ENCODE results near the gene LMO7. TPM values are rescaled to one million over a fixed set of nuclear protein-coding genes. Genes with fewer than 3 reads are reported as not detected.

The LMO7 gene
- total RNA-seq, 1 experiment from 2014 or later: 18.5 TPM

DNA sequence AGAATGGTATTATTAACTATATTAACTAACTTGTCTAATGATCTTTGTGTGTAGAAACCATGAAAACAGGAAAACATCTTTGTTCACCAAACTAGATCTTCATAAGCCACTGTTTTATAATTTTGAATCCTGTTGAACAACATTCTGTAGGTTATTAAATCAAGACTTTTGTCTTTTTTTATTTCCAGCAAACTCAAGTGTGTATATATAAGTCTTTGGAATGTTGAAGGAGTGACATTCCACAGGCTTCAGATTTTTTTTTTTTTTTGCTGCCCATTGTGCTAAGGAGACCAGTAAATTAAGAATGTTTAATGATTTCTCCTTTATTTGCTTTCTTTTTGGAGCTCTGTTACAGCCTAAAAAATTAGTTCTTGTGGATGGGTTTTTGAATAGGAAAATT, 89.6 kb downstream of the LMO7 start:
- TF ChIP-seq, protein P1, sequence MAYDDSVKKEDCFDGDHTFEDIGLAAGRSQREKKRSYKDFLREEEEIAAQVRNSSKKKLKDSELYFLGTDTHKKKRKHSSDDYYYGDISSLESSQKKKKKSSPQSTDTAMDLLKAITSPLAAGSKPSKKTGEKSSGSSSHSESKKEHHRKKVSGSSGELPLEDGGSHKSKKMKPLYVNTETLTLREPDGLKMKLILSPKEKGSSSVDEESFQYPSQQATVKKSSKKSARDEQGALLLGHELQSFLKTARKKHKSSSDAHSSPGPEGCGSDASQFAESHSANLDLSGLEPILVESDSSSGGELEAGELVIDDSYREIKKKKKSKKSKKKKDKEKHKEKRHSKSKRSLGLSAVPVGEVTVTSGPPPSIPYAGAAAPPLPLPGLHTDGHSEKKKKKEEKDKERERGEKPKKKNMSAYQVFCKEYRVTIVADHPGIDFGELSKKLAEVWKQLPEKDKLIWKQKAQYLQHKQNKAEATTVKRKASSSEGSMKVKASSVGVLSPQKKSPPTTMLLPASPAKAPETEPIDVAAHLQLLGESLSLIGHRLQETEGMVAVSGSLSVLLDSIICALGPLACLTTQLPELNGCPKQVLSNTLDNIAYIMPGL (CRISPR knock-in tag; IDR thresholded peaks at IDR 0.05): no peak
- TF ChIP-seq, protein P2, sequence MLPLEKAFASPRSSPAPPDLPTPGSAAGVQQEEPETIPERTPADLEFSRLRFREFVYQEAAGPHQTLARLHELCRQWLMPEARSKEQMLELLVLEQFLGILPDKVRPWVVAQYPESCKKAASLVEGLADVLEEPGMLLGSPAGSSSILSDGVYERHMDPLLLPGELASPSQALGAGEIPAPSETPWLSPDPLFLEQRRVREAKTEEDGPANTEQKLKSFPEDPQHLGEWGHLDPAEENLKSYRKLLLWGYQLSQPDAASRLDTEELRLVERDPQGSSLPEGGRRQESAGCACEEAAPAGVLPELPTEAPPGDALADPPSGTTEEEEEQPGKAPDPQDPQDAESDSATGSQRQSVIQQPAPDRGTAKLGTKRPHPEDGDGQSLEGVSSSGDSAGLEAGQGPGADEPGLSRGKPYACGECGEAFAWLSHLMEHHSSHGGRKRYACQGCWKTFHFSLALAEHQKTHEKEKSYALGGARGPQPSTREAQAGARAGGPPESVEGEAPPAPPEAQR (CRISPR knock-in tag; IDR thresholded peaks at IDR 0.05): no peak
- TF ChIP-seq MXD4 (CRISPR knock-in tag; IDR thresholded peaks at IDR 0.05; ENCODE audit: borderline replicate concordance) (no peak), CBFB (CRISPR knock-in tag; IDR thresholded peaks at IDR 0.05; ENCODE audit: low read depth) (no peak)
- TF ChIP-seq, protein P3, sequence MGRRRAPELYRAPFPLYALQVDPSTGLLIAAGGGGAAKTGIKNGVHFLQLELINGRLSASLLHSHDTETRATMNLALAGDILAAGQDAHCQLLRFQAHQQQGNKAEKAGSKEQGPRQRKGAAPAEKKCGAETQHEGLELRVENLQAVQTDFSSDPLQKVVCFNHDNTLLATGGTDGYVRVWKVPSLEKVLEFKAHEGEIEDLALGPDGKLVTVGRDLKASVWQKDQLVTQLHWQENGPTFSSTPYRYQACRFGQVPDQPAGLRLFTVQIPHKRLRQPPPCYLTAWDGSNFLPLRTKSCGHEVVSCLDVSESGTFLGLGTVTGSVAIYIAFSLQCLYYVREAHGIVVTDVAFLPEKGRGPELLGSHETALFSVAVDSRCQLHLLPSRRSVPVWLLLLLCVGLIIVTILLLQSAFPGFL (CRISPR knock-in tag; IDR thresholded peaks at IDR 0.05; ENCODE audit: borderline replicate concordance): no peak
- ChIA-PET CTCF (no interaction called here), POLR2A (no interaction called here)
- Mint-ChIP-seq H3K27me3 (ENCODE audit: low read depth) (no peaks in the 10 kb centered on the region), H3K4me3 (no peak overlapping the region), H3K36me3 (peaks cover 10% of the 10 kb centered on the region; the same call in 1 of the 2 replicates), H3K9me3 (peaks cover 16% of the 10 kb centered on the region), H3K27ac (no peak overlapping the region), H3K4me1 (no peaks in the 10 kb centered on the region)
- ATAC-seq: no peak
- no peak for DNase-seq (ENCODE audit: low spot score)

DNA sequence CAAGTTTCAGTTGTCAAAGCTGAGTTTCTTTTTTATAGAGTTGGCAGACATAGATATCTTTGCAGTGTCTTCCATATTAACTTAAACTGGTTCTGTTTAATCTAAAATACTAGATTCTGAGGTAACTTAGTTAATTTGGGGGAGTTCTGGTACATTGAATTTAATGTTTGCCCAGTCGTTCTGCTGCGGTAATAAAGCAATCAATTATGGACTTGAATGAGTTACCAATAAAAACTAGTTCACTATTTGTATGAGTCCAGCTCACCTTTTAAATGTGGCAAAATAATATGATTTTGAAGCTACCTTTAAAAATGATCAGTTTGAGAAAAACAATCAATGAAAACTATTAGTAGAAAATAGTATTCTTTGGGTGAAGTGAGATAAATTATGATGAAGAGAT, 90.2 kb downstream of the LMO7 start:
- H3K36me3 Mint-ChIP-seq: peaks cover 14% of the 10 kb centered on the region
- peaks cover 19% of the 10 kb centered on the region for H3K9me3 Mint-ChIP-seq
- DNase-seq (ENCODE audit: low spot score): no peak
- no peaks in the 10 kb centered on the region for H3K4me1 Mint-ChIP-seq
- no peaks in the 10 kb centered on the region for H3K27me3 Mint-ChIP-seq (ENCODE audit: low read depth)
- no peak overlapping the region for H3K27ac Mint-ChIP-seq
- ChIA-PET CTCF (no interaction called here), POLR2A (no interaction called here)
- ATAC-seq: no peak
- H3K4me3 Mint-ChIP-seq: no peak overlapping the region
- TF ChIP-seq OVOL2 (CRISPR knock-in tag; IDR thresholded peaks at IDR 0.05; ENCODE audit: borderline replicate concordance) (no peak), ZNF219 (CRISPR knock-in tag; IDR thresholded peaks at IDR 0.05; ENCODE audit: borderline replicate concordance) (no peak), IRF2 (CRISPR knock-in tag; IDR thresholded peaks at IDR 0.05; ENCODE audit: borderline replicate concordance, low read depth) (no peak), NFYB (CRISPR knock-in tag; conservative IDR thresholded peaks at IDR 0.05; ENCODE audit: low read depth) (no peak), TEAD1 (CRISPR knock-in tag; IDR thresholded peaks at IDR 0.05) (no peak), GABPB1 (CRISPR knock-in tag; IDR thresholded peaks at IDR 0.05) (no peak), ZNF138 (CRISPR knock-in tag; conservative IDR thresholded peaks at IDR 0.05) (no peak)
- TF ChIP-seq, protein P4, sequence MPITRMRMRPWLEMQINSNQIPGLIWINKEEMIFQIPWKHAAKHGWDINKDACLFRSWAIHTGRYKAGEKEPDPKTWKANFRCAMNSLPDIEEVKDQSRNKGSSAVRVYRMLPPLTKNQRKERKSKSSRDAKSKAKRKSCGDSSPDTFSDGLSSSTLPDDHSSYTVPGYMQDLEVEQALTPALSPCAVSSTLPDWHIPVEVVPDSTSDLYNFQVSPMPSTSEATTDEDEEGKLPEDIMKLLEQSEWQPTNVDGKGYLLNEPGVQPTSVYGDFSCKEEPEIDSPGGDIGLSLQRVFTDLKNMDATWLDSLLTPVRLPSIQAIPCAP (CRISPR knock-in tag; IDR thresholded peaks at IDR 0.05): no peak
- TF ChIP-seq, protein P5, sequence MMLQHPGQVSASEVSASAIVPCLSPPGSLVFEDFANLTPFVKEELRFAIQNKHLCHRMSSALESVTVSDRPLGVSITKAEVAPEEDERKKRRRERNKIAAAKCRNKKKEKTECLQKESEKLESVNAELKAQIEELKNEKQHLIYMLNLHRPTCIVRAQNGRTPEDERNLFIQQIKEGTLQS (CRISPR knock-in tag; conservative IDR thresholded peaks at IDR 0.05): no peak
- TF ChIP-seq, protein P6, sequence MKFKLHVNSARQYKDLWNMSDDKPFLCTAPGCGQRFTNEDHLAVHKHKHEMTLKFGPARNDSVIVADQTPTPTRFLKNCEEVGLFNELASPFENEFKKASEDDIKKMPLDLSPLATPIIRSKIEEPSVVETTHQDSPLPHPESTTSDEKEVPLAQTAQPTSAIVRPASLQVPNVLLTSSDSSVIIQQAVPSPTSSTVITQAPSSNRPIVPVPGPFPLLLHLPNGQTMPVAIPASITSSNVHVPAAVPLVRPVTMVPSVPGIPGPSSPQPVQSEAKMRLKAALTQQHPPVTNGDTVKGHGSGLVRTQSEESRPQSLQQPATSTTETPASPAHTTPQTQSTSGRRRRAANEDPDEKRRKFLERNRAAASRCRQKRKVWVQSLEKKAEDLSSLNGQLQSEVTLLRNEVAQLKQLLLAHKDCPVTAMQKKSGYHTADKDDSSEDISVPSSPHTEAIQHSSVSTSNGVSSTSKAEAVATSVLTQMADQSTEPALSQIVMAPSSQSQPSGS (CRISPR knock-in tag; IDR thresholded peaks at IDR 0.05; ENCODE audit: borderline replicate concordance, low read depth): no peak
- TF ChIP-seq, protein P1 (CRISPR knock-in tag; IDR thresholded peaks at IDR 0.05): no peak
- TF ChIP-seq, protein P7, sequence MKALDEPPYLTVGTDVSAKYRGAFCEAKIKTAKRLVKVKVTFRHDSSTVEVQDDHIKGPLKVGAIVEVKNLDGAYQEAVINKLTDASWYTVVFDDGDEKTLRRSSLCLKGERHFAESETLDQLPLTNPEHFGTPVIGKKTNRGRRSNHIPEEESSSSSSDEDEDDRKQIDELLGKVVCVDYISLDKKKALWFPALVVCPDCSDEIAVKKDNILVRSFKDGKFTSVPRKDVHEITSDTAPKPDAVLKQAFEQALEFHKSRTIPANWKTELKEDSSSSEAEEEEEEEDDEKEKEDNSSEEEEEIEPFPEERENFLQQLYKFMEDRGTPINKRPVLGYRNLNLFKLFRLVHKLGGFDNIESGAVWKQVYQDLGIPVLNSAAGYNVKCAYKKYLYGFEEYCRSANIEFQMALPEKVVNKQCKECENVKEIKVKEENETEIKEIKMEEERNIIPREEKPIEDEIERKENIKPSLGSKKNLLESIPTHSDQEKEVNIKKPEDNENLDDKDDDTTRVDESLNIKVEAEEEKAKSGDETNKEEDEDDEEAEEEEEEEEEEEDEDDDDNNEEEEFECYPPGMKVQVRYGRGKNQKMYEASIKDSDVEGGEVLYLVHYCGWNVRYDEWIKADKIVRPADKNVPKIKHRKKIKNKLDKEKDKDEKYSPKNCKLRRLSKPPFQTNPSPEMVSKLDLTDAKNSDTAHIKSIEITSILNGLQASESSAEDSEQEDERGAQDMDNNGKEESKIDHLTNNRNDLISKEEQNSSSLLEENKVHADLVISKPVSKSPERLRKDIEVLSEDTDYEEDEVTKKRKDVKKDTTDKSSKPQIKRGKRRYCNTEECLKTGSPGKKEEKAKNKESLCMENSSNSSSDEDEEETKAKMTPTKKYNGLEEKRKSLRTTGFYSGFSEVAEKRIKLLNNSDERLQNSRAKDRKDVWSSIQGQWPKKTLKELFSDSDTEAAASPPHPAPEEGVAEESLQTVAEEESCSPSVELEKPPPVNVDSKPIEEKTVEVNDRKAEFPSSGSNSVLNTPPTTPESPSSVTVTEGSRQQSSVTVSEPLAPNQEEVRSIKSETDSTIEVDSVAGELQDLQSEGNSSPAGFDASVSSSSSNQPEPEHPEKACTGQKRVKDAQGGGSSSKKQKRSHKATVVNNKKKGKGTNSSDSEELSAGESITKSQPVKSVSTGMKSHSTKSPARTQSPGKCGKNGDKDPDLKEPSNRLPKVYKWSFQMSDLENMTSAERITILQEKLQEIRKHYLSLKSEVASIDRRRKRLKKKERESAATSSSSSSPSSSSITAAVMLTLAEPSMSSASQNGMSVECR (CRISPR knock-in tag; IDR thresholded peaks at IDR 0.05; ENCODE audit: borderline replicate concordance): no peak
- TF ChIP-seq, protein P8, sequence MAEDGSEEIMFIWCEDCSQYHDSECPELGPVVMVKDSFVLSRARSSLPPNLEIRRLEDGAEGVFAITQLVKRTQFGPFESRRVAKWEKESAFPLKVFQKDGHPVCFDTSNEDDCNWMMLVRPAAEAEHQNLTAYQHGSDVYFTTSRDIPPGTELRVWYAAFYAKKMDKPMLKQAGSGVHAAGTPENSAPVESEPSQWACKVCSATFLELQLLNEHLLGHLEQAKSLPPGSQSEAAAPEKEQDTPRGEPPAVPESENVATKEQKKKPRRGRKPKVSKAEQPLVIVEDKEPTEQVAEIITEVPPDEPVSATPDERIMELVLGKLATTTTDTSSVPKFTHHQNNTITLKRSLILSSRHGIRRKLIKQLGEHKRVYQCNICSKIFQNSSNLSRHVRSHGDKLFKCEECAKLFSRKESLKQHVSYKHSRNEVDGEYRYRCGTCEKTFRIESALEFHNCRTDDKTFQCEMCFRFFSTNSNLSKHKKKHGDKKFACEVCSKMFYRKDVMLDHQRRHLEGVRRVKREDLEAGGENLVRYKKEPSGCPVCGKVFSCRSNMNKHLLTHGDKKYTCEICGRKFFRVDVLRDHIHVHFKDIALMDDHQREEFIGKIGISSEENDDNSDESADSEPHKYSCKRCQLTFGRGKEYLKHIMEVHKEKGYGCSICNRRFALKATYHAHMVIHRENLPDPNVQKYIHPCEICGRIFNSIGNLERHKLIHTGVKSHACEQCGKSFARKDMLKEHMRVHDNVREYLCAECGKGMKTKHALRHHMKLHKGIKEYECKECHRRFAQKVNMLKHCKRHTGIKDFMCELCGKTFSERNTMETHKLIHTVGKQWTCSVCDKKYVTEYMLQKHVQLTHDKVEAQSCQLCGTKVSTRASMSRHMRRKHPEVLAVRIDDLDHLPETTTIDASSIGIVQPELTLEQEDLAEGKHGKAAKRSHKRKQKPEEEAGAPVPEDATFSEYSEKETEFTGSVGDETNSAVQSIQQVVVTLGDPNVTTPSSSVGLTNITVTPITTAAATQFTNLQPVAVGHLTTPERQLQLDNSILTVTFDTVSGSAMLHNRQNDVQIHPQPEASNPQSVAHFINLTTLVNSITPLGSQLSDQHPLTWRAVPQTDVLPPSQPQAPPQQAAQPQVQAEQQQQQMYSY (CRISPR knock-in tag; IDR thresholded peaks at IDR 0.05): no peak

Data from WTC11 (cell line).